ENCODE measurements around the gene TPRX2. TPM values are rescaled to one million over a fixed set of nuclear protein-coding genes. Genes with fewer than 3 reads are reported as not detected.
A peak's percentile ranks its signal among the peaks of the same experiment; 100 is the strongest.
"Not testable (repeated sequence)": the region's sequence is repeated elsewhere in the genome, so short reads cannot be mapped to it uniquely, and the experiment has no call there.

TPRX2 gene
- not detected for total RNA-seq

- H3K9me3 ChIP-seq, H3K27me3 ChIP-seq, H3K4me3 ChIP-seq, H3K27ac ChIP-seq, H3K36me3 ChIP-seq, DNase-seq, H3K4me1 ChIP-seq: not testable (repeated sequence)
These were observed at the start of gene TPRX2 for GRCh38 chr19:47858646-47859285. Gene TPRX2, plus strand, starts transcription at chr19:47859235. Its CDS starts 12 bp downstream, at chr19:47859247.

- Histone ChIP-seq H3K9me3 (no peaks in the 10 kb centered on the region), H3K4me1 (no peaks in the 10 kb centered on the region), H3K4me3 (no peak overlapping the region), H3K27ac (no peak overlapping the region), H3K27me3 (no peaks in the 10 kb centered on the region), H3K36me3 (no peaks in the 10 kb centered on the region)
- TF ChIP-seq CTCF (IDR thresholded peaks at IDR 0.05), result peak in 5 of 6 experiments; percentile 18 to 60 (median 43)
- TF ChIP-seq POLR2A (IDR thresholded peaks at IDR 0.05), result no peak
- DNase-seq, result peak; percentile 33 to 83 (median 78)
These were observed 45.6 kb upstream of the TPRX2 start for GRCh38 chr19:47813304-47813994.

GRCh38 chr19:47813995-47814328 lies 45.1 kb upstream of the TPRX2 start:
- H3K36me3 ChIP-seq, result no peaks in the 10 kb centered on the region
- H3K27ac ChIP-seq, result no peak overlapping the region
- no peaks in the 10 kb centered on the region for H3K9me3 ChIP-seq
- H3K4me1 ChIP-seq, result no peaks in the 10 kb centered on the region
- no peak for DNase-seq
- H3K4me3 ChIP-seq, result no peak overlapping the region
- TF ChIP-seq CTCF (IDR thresholded peaks at IDR 0.05), result no peak
- no peak for TF ChIP-seq POLR2A (IDR thresholded peaks at IDR 0.05)
- H3K27me3 ChIP-seq, result no peaks in the 10 kb centered on the region

GRCh38 chr19:47816270-47816669 lies 42.8 kb upstream of the TPRX2 start:
- not testable (repeated sequence) for DNase-seq, H3K4me1 ChIP-seq, H3K27ac ChIP-seq, H3K9me3 ChIP-seq, H3K36me3 ChIP-seq, H3K4me3 ChIP-seq, H3K27me3 ChIP-seq

GRCh38 chr19:47818221-47818620 lies 40.8 kb upstream of the TPRX2 start:
- not testable (repeated sequence) for H3K4me1 ChIP-seq, H3K27ac ChIP-seq, H3K4me3 ChIP-seq, H3K36me3 ChIP-seq, DNase-seq, H3K9me3 ChIP-seq, H3K27me3 ChIP-seq

- Histone ChIP-seq H3K36me3 (no peaks in the 10 kb centered on the region), H3K27me3 (no peaks in the 10 kb centered on the region), H3K27ac (no peak overlapping the region), H3K4me3 (no peak overlapping the region), H3K9me3 (no peaks in the 10 kb centered on the region), H3K4me1 (no peaks in the 10 kb centered on the region)
- TF ChIP-seq CTCF (IDR thresholded peaks at IDR 0.05) (no peak), POLR2A (IDR thresholded peaks at IDR 0.05) (no peak)
- DNase-seq, result no peak
These were observed 39.2 kb upstream of the TPRX2 start for GRCh38 chr19:47819858-47820257.

- Histone ChIP-seq H3K4me3 (no peak overlapping the region), H3K27me3 (no peaks in the 10 kb centered on the region), H3K9me3 (no peaks in the 10 kb centered on the region), H3K36me3 (no peaks in the 10 kb centered on the region), H3K4me1 (no peaks in the 10 kb centered on the region), H3K27ac (no peak overlapping the region)
- TF ChIP-seq POLR2A (IDR thresholded peaks at IDR 0.05), result no peak
- TF ChIP-seq CTCF (IDR thresholded peaks at IDR 0.05), result no peak
- no peak for DNase-seq
These were observed 38.6 kb upstream of the TPRX2 start for GRCh38 chr19:47820410-47820809.

Measured in Peyer's patch (tissue), 4 donors.